ENCODE measurements around the gene RNF20. TPM values are rescaled to one million over a fixed set of nuclear protein-coding genes. Genes with fewer than 3 reads are reported as not detected.
A peak's percentile ranks its signal among the peaks of the same experiment; 100 is the strongest.

The RNF20 gene
- total RNA-seq, 1 donor from 2014 or later, result 52.2 TPM

GRCh38 chr9:101562966-101563365 is 29.3 kb downstream of the RNF20 start:
- Mint-ChIP-seq H3K36me3 (peaks cover 59% of the 10 kb centered on the region), H3K27ac (no peak overlapping the region), H3K27me3 (no peaks in the 10 kb centered on the region), H3K4me3 (no peak overlapping the region), H3K4me1 (ENCODE audit: unreplicated experiment) (no peaks in the 10 kb centered on the region), H3K9me3 (peaks cover 9% of the 10 kb centered on the region)
- no peak for TF ChIP-seq CTCF (conservative IDR thresholded peaks at IDR 0.05)
- no peak for DNase-seq (ENCODE audit: extremely low spot score, unreplicated experiment)

GRCh38 chr9:101564252-101564651 is 30.6 kb downstream of the RNF20 start:
- Mint-ChIP-seq H3K4me1 (ENCODE audit: unreplicated experiment) (no peaks in the 10 kb centered on the region), H3K9me3 (peaks cover 2% of the 10 kb centered on the region), H3K27me3 (no peaks in the 10 kb centered on the region), H3K36me3 (peaks cover 55% of the 10 kb centered on the region), H3K4me3 (no peak overlapping the region), H3K27ac (no peak overlapping the region)
- no peak for TF ChIP-seq CTCF (conservative IDR thresholded peaks at IDR 0.05)
- no peak for DNase-seq (ENCODE audit: extremely low spot score, unreplicated experiment)

- H3K4me1 Mint-ChIP-seq (ENCODE audit: unreplicated experiment), result peaks cover 4% of the 10 kb centered on the region
- H3K27me3 Mint-ChIP-seq, result no peaks in the 10 kb centered on the region
- H3K36me3 Mint-ChIP-seq, result peaks cover 34% of the 10 kb centered on the region
- H3K4me3 Mint-ChIP-seq, result no peak overlapping the region
- TF ChIP-seq CTCF (conservative IDR thresholded peaks at IDR 0.05), result peak; percentile 60
- DNase-seq (ENCODE audit: extremely low spot score, unreplicated experiment), result no peak
- no peak overlapping the region for H3K27ac Mint-ChIP-seq
- H3K9me3 Mint-ChIP-seq, result no peaks in the 10 kb centered on the region
These were observed 33.5 kb downstream of the RNF20 start for GRCh38 chr9:101566904-101567724.

GRCh38 chr9:101567725-101568350 is 34.2 kb downstream of the RNF20 start:
- DNase-seq (ENCODE audit: extremely low spot score, unreplicated experiment), result no peak
- no peaks in the 10 kb centered on the region for H3K27me3 Mint-ChIP-seq
- peaks cover 32% of the 10 kb centered on the region for H3K36me3 Mint-ChIP-seq
- H3K4me3 Mint-ChIP-seq, result no peak overlapping the region
- TF ChIP-seq CTCF (conservative IDR thresholded peaks at IDR 0.05), result no peak
- H3K27ac Mint-ChIP-seq, result no peak overlapping the region
- H3K9me3 Mint-ChIP-seq, result no peaks in the 10 kb centered on the region
- H3K4me1 Mint-ChIP-seq (ENCODE audit: unreplicated experiment), result peaks cover 4% of the 10 kb centered on the region

GRCh38 chr9:101569741-101570501 is 36.3 kb downstream of the RNF20 start:
- Mint-ChIP-seq H3K36me3 (peaks cover 24% of the 10 kb centered on the region), H3K9me3 (no peaks in the 10 kb centered on the region), H3K4me1 (ENCODE audit: unreplicated experiment) (peaks cover 4% of the 10 kb centered on the region), H3K27ac (no peak overlapping the region), H3K4me3 (no peak overlapping the region), H3K27me3 (no peaks in the 10 kb centered on the region)
- no peak for DNase-seq (ENCODE audit: extremely low spot score, unreplicated experiment)
- TF ChIP-seq CTCF (conservative IDR thresholded peaks at IDR 0.05), result no peak
